ENCODE measurements around the gene CLDN2.

Gene CLDN2

GRCh38 chrX:106917830-106918500, 2.2 kb upstream of the CLDN2 start:
- DNase-seq (ENCODE audit: insufficient read length, low spot score) = no peak
- no peak for FAIRE-seq

DNA sequence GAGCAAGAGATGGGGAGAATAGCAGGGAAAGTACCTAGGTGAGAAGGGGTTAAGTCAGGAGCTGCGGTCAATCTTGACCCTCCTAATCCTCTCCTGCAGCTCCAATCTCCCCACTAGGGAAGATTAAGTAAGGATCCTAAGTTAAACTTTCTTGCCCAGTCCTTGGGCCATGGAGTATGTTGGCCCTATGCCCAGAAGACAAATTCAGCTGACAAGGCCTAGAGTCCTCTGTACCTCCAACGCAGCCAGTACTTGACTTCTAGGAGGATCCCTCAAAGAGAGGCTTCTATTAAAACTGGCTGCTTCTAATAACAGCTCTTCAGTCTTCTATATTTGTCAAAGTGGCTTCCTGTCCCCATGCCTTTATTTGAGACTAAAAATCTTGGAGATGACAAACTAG, 1.4 kb downstream of the CLDN2 start:
- DNase-seq (ENCODE audit: insufficient read length, low spot score) (no peak), FAIRE-seq (no peak)

DNA sequence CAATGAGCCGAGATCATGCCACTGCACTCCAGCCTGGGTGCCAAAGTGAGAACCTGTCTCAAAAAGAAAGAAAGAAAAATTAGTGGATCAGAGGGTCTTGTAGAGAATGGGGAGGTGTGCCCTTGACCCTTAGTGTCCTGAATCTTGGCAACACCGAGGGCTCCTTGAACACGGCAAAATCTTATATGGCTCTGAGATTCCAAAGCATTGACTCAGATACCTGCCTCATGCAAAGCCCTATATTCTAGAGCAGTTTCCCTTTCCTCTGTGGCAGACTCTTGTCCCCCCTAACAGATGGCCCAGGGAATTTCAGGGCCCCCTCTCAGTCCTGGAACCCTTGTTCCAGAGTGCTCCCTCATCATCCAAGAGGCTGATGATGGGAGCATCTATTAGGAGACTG, 6.8 kb downstream of the CLDN2 start:
- FAIRE-seq = no peak
- no peak for DNase-seq (ENCODE audit: insufficient read length, low spot score)

DNA sequence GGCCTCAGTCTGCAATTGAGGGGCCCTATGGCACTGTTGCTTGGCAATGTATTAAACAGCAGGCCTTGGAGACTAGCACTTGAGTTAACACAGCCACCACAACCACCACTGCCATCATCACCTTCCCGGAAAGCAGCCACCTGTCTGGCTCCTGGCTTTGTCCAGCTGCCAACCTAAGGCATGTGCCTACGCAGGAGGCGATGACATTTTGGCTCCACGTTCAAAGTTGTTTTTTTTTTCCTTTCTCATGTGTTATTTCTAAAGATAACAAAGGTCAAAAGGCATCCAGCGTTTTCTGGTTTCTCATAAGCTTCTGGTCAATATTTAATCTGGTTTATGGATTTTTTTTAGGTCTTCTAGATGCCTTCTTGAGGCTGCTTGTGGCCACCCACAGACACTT, 7.5 kb downstream of the CLDN2 start:
- DNase-seq (ENCODE audit: insufficient read length, low spot score) = no peak
- no peak for FAIRE-seq

GRCh38 chrX:106928227-106928626, 8.0 kb downstream of the CLDN2 start:
- DNase-seq (ENCODE audit: insufficient read length, low spot score) (no peak), FAIRE-seq (no peak)

DNA sequence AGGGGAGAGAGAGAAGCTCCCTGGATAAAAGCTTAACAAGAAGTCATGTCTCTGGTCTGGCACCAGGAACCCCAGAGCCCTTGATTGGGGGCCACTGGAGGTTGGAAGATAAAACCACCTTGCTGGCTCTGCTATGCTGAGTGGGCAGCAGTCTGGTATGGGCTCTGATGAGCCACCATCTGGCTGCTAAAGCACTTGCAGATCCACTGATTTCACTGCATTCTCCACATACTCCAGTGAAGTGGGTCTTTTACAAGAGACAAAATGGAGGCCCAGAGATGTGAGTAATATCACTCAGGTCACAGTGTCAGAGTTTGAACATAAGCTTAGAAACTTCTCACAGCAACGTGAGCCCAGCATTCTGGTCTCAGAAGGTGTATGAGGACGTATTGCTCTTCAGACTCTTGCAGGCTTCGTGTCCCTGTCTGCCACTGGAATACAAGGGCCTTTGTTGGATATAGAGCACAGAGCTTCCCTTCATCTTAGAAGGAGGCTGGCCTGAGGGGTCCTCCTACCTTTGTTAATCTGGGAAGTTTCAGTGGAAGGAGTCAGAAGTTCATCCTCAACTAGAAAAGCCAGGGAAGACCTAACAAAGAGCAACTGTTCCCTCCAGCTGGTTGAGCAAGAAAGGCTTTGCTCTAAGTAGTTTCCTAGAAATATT, 11.8 kb downstream of the CLDN2 start:
- no peak for FAIRE-seq
- no peak for DNase-seq (ENCODE audit: insufficient read length, low spot score)

DNA sequence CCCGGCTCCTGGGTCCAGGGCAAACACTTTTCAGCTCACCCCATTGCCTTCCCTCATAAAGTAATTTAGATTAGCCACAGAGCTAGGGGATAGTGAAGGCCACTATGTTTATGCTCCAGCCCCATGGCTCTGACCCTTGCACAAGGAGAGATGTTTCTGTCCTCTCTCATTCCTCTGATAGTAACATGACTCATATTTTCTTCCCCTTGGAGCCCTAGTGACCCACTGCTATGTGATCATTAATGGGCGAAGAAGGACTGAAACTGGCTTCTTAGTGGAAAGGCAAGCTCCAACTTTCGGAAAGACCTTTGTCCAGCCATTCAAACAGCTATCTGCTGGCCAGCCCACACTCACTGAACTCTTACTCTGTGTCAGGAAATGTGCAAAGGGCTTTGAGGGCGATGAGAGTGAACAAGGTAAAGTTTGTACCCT, 12.3 kb downstream of the CLDN2 start:
- no peak for FAIRE-seq
- no peak for DNase-seq (ENCODE audit: insufficient read length, low spot score)

GRCh38 chrX:106932960-106933537, 12.8 kb downstream of the CLDN2 start:
- DNase-seq (ENCODE audit: insufficient read length, low spot score) (no peak), FAIRE-seq (no peak)

DNA sequence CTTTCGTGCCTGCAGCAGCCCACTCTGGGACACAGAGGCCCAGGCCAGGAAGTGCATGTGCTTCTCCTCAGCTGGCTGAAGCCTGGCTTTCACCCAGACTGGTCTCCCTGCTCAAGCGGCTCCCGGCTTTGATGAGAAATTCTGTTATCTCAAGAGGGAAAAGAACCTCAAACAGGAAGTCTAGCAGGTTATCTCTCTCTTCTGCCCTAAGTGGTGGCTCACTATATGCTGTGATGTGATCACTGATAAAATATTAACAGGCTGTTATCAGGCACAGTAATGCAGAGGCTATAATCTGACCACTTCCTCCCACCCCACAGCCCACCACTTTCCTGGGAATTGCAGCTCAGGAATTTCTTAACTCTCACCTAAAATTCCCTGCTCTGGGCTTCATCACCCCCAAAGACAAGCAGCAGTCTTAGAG, 13.3 kb downstream of the CLDN2 start:
- DNase-seq (ENCODE audit: insufficient read length, low spot score) = no peak
- no peak for FAIRE-seq

- FAIRE-seq (no peak), DNase-seq (ENCODE audit: insufficient read length, low spot score) (no peak)
Measured at GRCh38 chrX:106935175-106935574, 15.0 kb downstream of the CLDN2 start.

DNA sequence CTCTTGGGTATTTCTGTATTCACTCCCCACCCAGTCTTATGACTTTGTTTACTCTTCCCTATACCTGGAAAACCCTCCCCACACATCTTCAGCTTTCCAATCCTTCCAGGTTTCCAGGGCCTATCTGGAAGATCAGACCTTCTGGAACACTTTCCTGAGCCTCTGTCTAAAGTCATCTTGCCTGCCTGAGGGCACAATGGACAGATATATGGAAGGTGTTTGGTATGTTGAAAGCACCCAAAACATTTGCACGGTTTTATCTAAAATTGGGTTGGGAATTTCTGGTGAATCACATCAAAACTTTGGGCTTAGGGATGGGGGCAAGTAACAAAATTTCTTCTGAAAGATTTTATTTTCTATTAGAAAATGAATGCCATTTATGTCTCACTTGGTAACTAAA, 16.0 kb downstream of the CLDN2 start:
- FAIRE-seq = no peak

DNA sequence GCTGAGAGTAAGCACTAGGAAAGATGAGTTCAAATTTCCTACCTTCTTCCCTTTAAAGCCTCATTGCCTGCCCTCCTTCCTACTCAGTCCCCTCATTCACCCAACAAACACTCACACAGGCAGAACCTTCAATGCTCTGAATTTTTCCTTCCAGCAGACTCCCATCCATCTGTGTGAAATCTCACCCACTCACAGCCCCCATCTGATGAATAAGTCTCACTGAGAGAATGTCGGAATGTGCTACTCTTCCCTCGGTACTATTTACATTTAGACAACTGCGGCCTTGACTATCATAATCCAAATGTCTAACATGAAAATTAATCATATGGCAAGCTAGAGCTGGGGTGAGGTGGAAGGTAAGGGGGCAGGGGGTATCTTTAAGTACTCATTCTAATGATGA, 19.4 kb downstream of the CLDN2 start:
- DNase-seq (ENCODE audit: insufficient read length, low spot score) (no peak), FAIRE-seq (no peak)

More for the DNA sequence above, 16.0 kb downstream of the CLDN2 start:
- no peak for DNase-seq (ENCODE audit: insufficient read length, low spot score)

DNA sequence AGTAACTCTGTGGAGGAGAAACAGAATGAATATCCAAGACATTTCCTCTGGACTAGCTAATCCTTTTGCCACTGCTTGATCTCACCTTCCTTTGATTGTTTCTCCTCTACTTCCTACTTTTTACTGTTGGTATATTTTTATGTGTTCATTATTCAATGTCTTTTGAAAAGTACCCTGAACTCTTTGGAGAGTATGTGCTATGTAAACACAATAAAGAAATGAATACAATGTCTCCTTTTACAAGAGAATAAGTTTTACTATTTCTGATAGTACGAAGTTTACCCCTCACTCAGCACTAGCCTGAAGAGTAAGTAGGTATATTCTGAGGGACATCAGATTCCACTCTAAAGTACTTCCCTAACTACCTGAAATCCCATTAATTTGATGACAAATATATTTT, 19.9 kb downstream of the CLDN2 start:
- FAIRE-seq = no peak
- no peak for DNase-seq (ENCODE audit: insufficient read length, low spot score)

DNA sequence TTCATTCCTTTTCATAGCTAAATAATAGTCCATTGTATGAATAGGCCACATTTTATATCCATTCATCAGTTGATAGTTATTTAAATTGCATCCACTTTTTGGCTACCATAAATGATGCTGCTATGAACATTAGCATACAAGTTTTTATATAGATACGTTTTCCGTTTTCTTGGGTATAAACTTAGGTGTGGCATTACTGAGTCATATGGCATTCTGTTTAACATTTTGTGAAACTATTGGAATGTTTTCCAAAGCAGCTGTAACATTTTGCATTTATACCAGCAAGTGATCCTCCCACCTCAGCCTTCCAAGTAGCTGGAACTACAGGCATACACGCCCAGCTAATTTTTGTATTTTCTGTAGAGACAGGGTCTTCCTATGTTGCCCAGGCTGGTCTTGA, 26.3 kb downstream of the CLDN2 start:
- FAIRE-seq (no peak), DNase-seq (ENCODE audit: insufficient read length, low spot score) (no peak)

GRCh38 chrX:106948641-106949040, 28.4 kb downstream of the CLDN2 start:
- FAIRE-seq (no peak), DNase-seq (ENCODE audit: insufficient read length, low spot score) (no peak)

GRCh38 chrX:106949366-106949765, 29.2 kb downstream of the CLDN2 start:
- FAIRE-seq (no peak), DNase-seq (ENCODE audit: insufficient read length, low spot score) (no peak)

- DNase-seq (ENCODE audit: insufficient read length, low spot score) = no peak
- no peak for FAIRE-seq
Measured at GRCh38 chrX:106950381-106950780, 30.2 kb downstream of the CLDN2 start.

- no peak for DNase-seq (ENCODE audit: insufficient read length, low spot score)
- no peak for FAIRE-seq
Measured at GRCh38 chrX:106951230-106951629, 31.0 kb downstream of the CLDN2 start.

DNA sequence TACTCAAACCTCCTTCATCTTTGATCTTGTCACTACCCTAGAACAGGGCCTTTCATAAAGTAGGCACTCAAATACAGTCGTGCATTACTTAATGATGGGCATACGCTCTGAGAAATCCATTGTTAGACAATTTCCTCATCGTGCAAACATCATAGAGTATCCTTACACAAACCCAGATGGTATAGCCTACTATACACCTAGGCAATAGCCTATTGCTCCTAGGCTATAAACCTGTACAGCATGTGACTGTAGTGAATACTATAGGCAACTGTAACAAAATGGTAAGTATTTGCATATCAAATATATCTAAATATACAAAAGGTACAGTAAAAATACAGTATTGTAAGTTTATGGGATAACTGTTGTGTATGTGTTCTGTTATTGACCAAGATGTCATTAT, 31.9 kb downstream of the CLDN2 start:
- FAIRE-seq = no peak
- DNase-seq (ENCODE audit: insufficient read length, low spot score) = no peak

DNA sequence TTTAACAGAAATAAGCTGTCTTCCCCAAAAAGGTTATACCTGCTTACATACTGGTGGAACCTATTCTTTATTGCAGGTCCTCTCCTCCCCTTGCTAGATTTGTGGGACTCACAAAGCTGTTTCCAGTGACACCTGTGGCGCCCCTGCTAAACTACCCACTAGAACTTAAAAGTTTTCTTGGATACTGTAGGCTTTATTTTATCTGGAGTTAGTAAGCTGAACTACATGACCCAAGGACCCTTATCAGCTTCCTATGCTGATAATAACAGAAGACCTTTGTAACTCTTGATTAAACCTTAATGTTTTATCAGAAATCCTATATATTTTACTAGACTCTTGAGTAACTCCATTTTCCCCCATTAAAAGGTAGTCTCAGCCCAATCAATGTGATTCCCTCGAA, 32.3 kb downstream of the CLDN2 start:
- DNase-seq (ENCODE audit: insufficient read length, low spot score) = no peak
- FAIRE-seq = no peak

- DNase-seq (ENCODE audit: insufficient read length, low spot score) (no peak), FAIRE-seq (no peak)
Measured at GRCh38 chrX:106952988-106953387, 32.8 kb downstream of the CLDN2 start.

- no peak for FAIRE-seq
- no peak for DNase-seq (ENCODE audit: insufficient read length, low spot score)
Measured at GRCh38 chrX:106954041-106954440, 33.8 kb downstream of the CLDN2 start.

Measured in GM19239 (cell line).